H1 (cell line): Measurements from ENCODE around the gene DENND1A. TPM values are rescaled to one million over a fixed set of nuclear protein-coding genes. Genes with fewer than 3 reads are reported as not detected.

ENCODE experiments used
- ASH2L ChIP-seq: fragments of 200-600, 300-600 bp; sonication (generic); IDR thresholded peaks from one replicate; pipeline ENCODE4 v1.7.1; 2017; ENCODE audit warnings: low read length
- CBX5 ChIP-seq: fragments of 300-800, 300-1000 bp; sonication (generic); IDR thresholded peaks from 2 replicates; pipeline ENCODE4 v1.7.1; 2016; ENCODE audit warnings: antibody characterized with exemption, low read length, low read depth
- CHD7 ChIP-seq: fragments of 300-600 bp; sonication (generic); IDR thresholded peaks from 2 replicates; pipeline ENCODE4 v1.7.1; 2012; ENCODE audit warnings: low read length, moderate library complexity, mild to moderate bottlenecking, inconsistent platforms; ENCODE audit not compliant: insufficient replicate concordance
- CREB1 ChIP-seq: IDR thresholded peaks from 2 replicates; pipeline ENCODE4 v1.6.1; 2012; ENCODE audit warnings: inconsistent platforms
- HDAC2 ChIP-seq, 2 experiments: fragments of 300-600 bp in 1 of 2; sonication (generic) in 1 of 2; IDR thresholded peaks; 2 replicates each; pipeline ENCODE4 v1.6.1; 2011 to 2012; ENCODE audit warnings: low read depth in 2 of 2, low read length in 2 of 2, mild to moderate bottlenecking in 2 of 2, moderate library complexity in 2 of 2, borderline replicate concordance in 1 of 2, inconsistent platforms in 1 of 2
- NANOG ChIP-seq: IDR thresholded peaks from 2 replicates; pipeline ENCODE4 v1.6.1; 2011; ENCODE audit warnings: low read length, low read depth, mild to moderate bottlenecking, inconsistent platforms; ENCODE audit not compliant: insufficient read depth, poor library complexity, severe bottlenecking
- SIX5 ChIP-seq: IDR thresholded peaks from 2 replicates; pipeline ENCODE4 v1.6.1; 2011; ENCODE audit warnings: mild to moderate bottlenecking, low read depth, low read length
- SP4 ChIP-seq: IDR thresholded peaks from 2 replicates; pipeline ENCODE4 v1.6.1; 2012; ENCODE audit warnings: low read length, inconsistent platforms
- ZNF274 ChIP-seq: IDR thresholded peaks from 2 replicates; pipeline ENCODE4 v1.7.0; 2012; ENCODE audit warnings: low read length, borderline replicate concordance; ENCODE audit errors: extremely low read depth
- polyA plus RNA-seq, 7 experiments: library from polyadenylated mRNA; depleted of rRNA in 3 of 7; stranded (reverse) in 5 of 7; unstranded in 2 of 7; fragments of >200 nt in 5 of 7; fragments of 200-250 nt in 2 of 7; gene quantifications; 1 replicate in 5 of 7; 2 replicates in 1 of 7; 4 replicates in 1 of 7; pipeline versions ENCODE4 v1.2.1 to v1.2.3, GENCODE V29; 2011 to 2013; ENCODE audit warnings: missing spikeins in 2 of 7, mixed read lengths in 2 of 7
- total RNA-seq: library from RNA; stranded (reverse); fragmentation: NEBNext Ultra II Directional; extraction: Animal tissue kit (Norgen Biotek cat#: 25700); gene quantifications from 2 replicates; pipeline ENCODE4 v1.2.1, GENCODE V29; 2021

DENND1A gene
- total and polyA plus RNA-seq, 2 of the 8 experiments (the other 6 are each of a cell fraction or from before 2014, with no cell fraction given) = 24.1 to 26.4 TPM

GRCh38 chr9:123511326-123512277, 418.3 kb downstream of the DENND1A start (continued):
- TF ChIP-seq CHD7 (no peak), CBX5 (no peak), SP4 (no peak), ASH2L (no peak), HDAC2 (IDR thresholded peaks at IDR 0.05; ENCODE audit: borderline replicate concordance in 1 of 2, low read depth in 2 of 2, low read length in 2 of 2) (no peak), CREB1 (no peak), ZNF274 (no peak), SIX5 (no peak), NANOG (no peak)
